ENCODE data around the gene PDP2.

- TF ChIP-seq POLR2A (IDR thresholded peaks at IDR 0.05; ENCODE audit: low read depth, low read length) = no peak
- TF ChIP-seq, protein P1, sequence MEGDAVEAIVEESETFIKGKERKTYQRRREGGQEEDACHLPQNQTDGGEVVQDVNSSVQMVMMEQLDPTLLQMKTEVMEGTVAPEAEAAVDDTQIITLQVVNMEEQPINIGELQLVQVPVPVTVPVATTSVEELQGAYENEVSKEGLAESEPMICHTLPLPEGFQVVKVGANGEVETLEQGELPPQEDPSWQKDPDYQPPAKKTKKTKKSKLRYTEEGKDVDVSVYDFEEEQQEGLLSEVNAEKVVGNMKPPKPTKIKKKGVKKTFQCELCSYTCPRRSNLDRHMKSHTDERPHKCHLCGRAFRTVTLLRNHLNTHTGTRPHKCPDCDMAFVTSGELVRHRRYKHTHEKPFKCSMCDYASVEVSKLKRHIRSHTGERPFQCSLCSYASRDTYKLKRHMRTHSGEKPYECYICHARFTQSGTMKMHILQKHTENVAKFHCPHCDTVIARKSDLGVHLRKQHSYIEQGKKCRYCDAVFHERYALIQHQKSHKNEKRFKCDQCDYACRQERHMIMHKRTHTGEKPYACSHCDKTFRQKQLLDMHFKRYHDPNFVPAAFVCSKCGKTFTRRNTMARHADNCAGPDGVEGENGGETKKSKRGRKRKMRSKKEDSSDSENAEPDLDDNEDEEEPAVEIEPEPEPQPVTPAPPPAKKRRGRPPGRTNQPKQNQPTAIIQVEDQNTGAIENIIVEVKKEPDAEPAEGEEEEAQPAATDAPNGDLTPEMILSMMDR (conservative IDR thresholded peaks at IDR 0.05; ENCODE audit: low read depth, low read length) = no peak
Observed at GRCh38 chr16:66936889-66937554, 56.7 kb downstream of the PDP2 start.
